ENCODE results near the gene CDK17.

DNA sequence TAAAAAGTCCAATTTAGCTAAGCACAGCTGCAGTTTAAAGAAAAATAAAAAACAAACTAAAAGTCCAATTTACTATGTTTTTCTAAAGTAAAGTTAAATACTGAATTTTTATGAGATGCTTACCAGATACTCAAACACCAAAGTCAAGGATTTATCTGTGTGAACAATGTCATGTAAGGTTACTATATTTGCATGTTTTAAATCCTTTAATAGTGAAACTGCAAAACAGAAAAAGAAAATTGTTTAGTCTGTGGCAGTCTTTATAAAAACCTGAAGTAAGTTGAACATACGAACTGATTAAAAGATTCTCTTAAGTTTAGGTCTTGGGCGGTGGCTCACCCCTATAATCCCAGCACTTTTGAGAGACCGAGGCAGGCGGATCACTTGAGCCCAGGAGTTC, 102.7 kb downstream of the CDK17 start:
- TF ChIP-seq, protein P1, sequence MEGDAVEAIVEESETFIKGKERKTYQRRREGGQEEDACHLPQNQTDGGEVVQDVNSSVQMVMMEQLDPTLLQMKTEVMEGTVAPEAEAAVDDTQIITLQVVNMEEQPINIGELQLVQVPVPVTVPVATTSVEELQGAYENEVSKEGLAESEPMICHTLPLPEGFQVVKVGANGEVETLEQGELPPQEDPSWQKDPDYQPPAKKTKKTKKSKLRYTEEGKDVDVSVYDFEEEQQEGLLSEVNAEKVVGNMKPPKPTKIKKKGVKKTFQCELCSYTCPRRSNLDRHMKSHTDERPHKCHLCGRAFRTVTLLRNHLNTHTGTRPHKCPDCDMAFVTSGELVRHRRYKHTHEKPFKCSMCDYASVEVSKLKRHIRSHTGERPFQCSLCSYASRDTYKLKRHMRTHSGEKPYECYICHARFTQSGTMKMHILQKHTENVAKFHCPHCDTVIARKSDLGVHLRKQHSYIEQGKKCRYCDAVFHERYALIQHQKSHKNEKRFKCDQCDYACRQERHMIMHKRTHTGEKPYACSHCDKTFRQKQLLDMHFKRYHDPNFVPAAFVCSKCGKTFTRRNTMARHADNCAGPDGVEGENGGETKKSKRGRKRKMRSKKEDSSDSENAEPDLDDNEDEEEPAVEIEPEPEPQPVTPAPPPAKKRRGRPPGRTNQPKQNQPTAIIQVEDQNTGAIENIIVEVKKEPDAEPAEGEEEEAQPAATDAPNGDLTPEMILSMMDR (conservative IDR thresholded peaks at IDR 0.05 in 1 of 2, IDR thresholded peaks at IDR 0.05 in 1 of 2; ENCODE audit: low read depth in 1 of 2, low read length in 2 of 2): no peak
- no peak for TF ChIP-seq EZH2 (IDR thresholded peaks at IDR 0.05; ENCODE audit: low read length, missing control alignments)

Data from fibroblast of lung (primary cell).